Sigmoid colon (tissue), 7 donors: ENCODE data around the gene EVA1A. TPM values are rescaled to one million over a fixed set of nuclear protein-coding genes. Genes with fewer than 3 reads are reported as not detected.

Experiments
- DNase-seq: peaks from one replicate; pipeline ENCODE4 v3.0.0-alpha.2; 2019
- H3K27ac ChIP-seq, 4 donors: fragments of 200-600 bp; sonication (generic); one replicate each; pipeline ENCODE4 v1.5.1; 2016 to 2019; ENCODE audit warnings: mild to moderate bottlenecking in 1 of 4
- H3K27me3 ChIP-seq, 3 donors: fragments of 200-600 bp; sonication (generic); one replicate each; pipeline ENCODE4 v1.5.1; 2019; ENCODE audit warnings: mild to moderate bottlenecking in 1 of 3
- H3K36me3 ChIP-seq, 4 donors: fragments of 200-600 bp; sonication (generic); one replicate each; pipeline ENCODE4 v1.5.1; 2016 to 2019
- H3K4me1 ChIP-seq, 4 donors: fragments of 200-600 bp; sonication (generic); one replicate each; pipeline ENCODE4 v1.5.1; 2017 to 2019
- H3K4me3 ChIP-seq, 4 donors: fragments of 200-600 bp; sonication (generic); one replicate each; pipeline ENCODE4 v1.5.1; 2017 to 2019; ENCODE audit warnings: mild to moderate bottlenecking in 2 of 4, moderate library complexity in 1 of 4
- H3K9me3 ChIP-seq, 4 donors: fragments of 200-600 bp in 3 of 4; sonication (generic) in 3 of 4; one replicate each; pipeline versions ENCODE4 v1.5.1 to v1.6.1; 2013 to 2019
- EP300 ChIP-seq, 4 donors: sonication (generic); formaldehyde crosslinking; IDR thresholded peaks; one replicate each; pipeline ENCODE4 v1.6.1; 2017; ENCODE audit warnings: antibody characterized with exemption in 4 of 4
- POLR2A ChIP-seq, 2 donors: fragments of 450-650 bp; IDR thresholded peaks; one replicate each; pipeline ENCODE4 v1.6.1; 2016; ENCODE audit warnings: antibody characterized with exemption in 2 of 2, mild to moderate bottlenecking in 2 of 2, moderate library complexity in 2 of 2
- POLR2AphosphoS5 ChIP-seq, 4 donors: sonication (generic); formaldehyde crosslinking; IDR thresholded peaks; one replicate each; pipeline ENCODE4 v1.6.1; 2017; ENCODE audit warnings: antibody characterized with exemption in 4 of 4
- WGBS, 2 donors: extraction: QIAGEN DNeasy Blood & Tissue Kit; methylation state at CpG; one replicate each; pipeline ENCODE4 v1.1.7; 2013; 5-methylcytosine and 5-hydroxymethylcytosine counted together
- intact Hi-C: fragments of 100-400 bp; cut with DNase I; formaldehyde crosslinking; loops from one replicate; pipeline ENCODE4 v1.15.1; 2023
- polyA plus RNA-seq, 3 donors: library from polyadenylated mRNA; stranded (reverse); fragments of 200-250 nt; gene quantifications; one replicate each; pipeline ENCODE4 v1.2.3, GENCODE V29; 2013
- total RNA-seq, 4 donors: library from RNA; depleted of rRNA; stranded (reverse); fragments of >200 nt; gene quantifications; one replicate each; pipeline ENCODE4 v1.1.0, GENCODE V29; 2016
- TF ChIP-seq, protein P1 (sequence below), 4 experiments: fragments of 450-650 bp in 3 of 4; fragments of 200-600 bp in 1 of 4; IDR thresholded peaks; one replicate each; pipeline ENCODE4 v1.5.1; 2016 to 2019; ENCODE audit warnings: antibody characterized with exemption in 4 of 4, mild to moderate bottlenecking in 3 of 4, moderate library complexity in 2 of 4
- donor health status: healthy with polysubstance abuse.
- donor health status: Bipolar disorder and iron deficiency.
- donor health status: healthy.

EVA1A gene
- total and polyA plus RNA-seq, 7 donors, result 1.2 to 5.4 (median 1.2) TPM; not detected in 4

- Histone ChIP-seq H3K36me3 (no peaks in the 10 kb centered on the region), H3K4me1 (no peaks in the 10 kb centered on the region), H3K9me3 (no peaks in the 10 kb centered on the region), H3K27ac (no peak overlapping the region), H3K4me3 (no peak overlapping the region), H3K27me3 (no peaks in the 10 kb centered on the region)
- TF ChIP-seq, protein P1, sequence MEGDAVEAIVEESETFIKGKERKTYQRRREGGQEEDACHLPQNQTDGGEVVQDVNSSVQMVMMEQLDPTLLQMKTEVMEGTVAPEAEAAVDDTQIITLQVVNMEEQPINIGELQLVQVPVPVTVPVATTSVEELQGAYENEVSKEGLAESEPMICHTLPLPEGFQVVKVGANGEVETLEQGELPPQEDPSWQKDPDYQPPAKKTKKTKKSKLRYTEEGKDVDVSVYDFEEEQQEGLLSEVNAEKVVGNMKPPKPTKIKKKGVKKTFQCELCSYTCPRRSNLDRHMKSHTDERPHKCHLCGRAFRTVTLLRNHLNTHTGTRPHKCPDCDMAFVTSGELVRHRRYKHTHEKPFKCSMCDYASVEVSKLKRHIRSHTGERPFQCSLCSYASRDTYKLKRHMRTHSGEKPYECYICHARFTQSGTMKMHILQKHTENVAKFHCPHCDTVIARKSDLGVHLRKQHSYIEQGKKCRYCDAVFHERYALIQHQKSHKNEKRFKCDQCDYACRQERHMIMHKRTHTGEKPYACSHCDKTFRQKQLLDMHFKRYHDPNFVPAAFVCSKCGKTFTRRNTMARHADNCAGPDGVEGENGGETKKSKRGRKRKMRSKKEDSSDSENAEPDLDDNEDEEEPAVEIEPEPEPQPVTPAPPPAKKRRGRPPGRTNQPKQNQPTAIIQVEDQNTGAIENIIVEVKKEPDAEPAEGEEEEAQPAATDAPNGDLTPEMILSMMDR (IDR thresholded peaks at IDR 0.05), result no peak
- TF ChIP-seq POLR2A (IDR thresholded peaks at IDR 0.05) (no peak), POLR2AphosphoS5 (IDR thresholded peaks at IDR 0.05) (no peak), EP300 (IDR thresholded peaks at IDR 0.05) (no peak)
- WGBS, 2 donors, result 73 to 81% methylated on average over 4 of the region's 4 CpGs
- intact Hi-C loops, result no loop called here
- no peak for DNase-seq
Observed at GRCh38 chr2:75571730-75572430, 11.1 kb upstream of the EVA1A start.

GRCh38 chr2:75570948-75571729, 10.4 kb upstream of the EVA1A start:
- intact Hi-C loops, result no loop called here
- H3K4me3 ChIP-seq, result no peak overlapping the region
- no peak overlapping the region for H3K27ac ChIP-seq
- TF ChIP-seq POLR2AphosphoS5 (IDR thresholded peaks at IDR 0.05) (no peak), EP300 (IDR thresholded peaks at IDR 0.05) (no peak), POLR2A (IDR thresholded peaks at IDR 0.05) (no peak)
- TF ChIP-seq, protein P1 (IDR thresholded peaks at IDR 0.05), result no peak
- H3K36me3 ChIP-seq, result no peaks in the 10 kb centered on the region
- H3K27me3 ChIP-seq, result no peaks in the 10 kb centered on the region
- H3K4me1 ChIP-seq, result no peaks in the 10 kb centered on the region
- no peak for DNase-seq
- 41 to 57% methylated on average over 7 of the region's 7 CpGs for WGBS, 2 donors
- no peaks in the 10 kb centered on the region for H3K9me3 ChIP-seq

GRCh38 chr2:75570024-75570947, 9.5 kb upstream of the EVA1A start:
- no peak for DNase-seq
- Histone ChIP-seq H3K9me3 (no peaks in the 10 kb centered on the region), H3K4me1 (no peaks in the 10 kb centered on the region), H3K36me3 (no peaks in the 10 kb centered on the region), H3K27ac (no peak overlapping the region), H3K4me3 (no peak overlapping the region), H3K27me3 (no peaks in the 10 kb centered on the region)
- WGBS, 2 donors, result 82 to 86% methylated on average over 8 of the region's 8 CpGs
- intact Hi-C loops, result no loop called here
- TF ChIP-seq, protein P1 (IDR thresholded peaks at IDR 0.05), result no peak
- TF ChIP-seq EP300 (IDR thresholded peaks at IDR 0.05), result no peak
- TF ChIP-seq POLR2A (IDR thresholded peaks at IDR 0.05), result no peak
- TF ChIP-seq POLR2AphosphoS5 (IDR thresholded peaks at IDR 0.05), result no peak

DNA sequence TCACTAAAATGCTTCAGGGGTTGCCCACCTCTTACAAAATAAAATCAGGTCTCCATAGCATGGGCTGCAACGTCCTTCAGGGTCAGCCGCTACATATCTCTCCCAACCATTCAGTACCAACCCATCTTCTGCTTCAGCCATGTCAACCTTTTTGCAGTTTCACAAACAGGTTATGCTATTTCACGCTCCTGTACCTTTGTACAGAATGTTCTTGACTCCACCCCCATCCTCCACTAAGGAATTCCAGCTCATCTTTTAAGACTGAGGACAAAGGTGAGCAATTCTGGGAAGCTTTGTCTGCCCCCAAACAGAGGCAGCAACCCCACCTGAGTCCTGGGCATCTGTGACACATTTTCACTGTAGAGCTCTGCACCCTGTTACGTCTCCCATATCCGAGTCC, 8.8 kb upstream of the EVA1A start:
- H3K27me3 ChIP-seq, result no peaks in the 10 kb centered on the region
- no peak for DNase-seq
- WGBS, 2 donors, result 75 to 83% methylated on average over 5 of the region's 5 CpGs
- no peaks in the 10 kb centered on the region for H3K4me1 ChIP-seq
- intact Hi-C loops, result no loop called here
- TF ChIP-seq, protein P1 (IDR thresholded peaks at IDR 0.05), result no peak
- no peak for TF ChIP-seq EP300 (IDR thresholded peaks at IDR 0.05)
- TF ChIP-seq POLR2AphosphoS5 (IDR thresholded peaks at IDR 0.05), result no peak
- no peak for TF ChIP-seq POLR2A (IDR thresholded peaks at IDR 0.05)
- no peak overlapping the region for H3K4me3 ChIP-seq
- H3K36me3 ChIP-seq, result no peaks in the 10 kb centered on the region
- no peak overlapping the region for H3K27ac ChIP-seq
- H3K9me3 ChIP-seq, result no peaks in the 10 kb centered on the region
